TTC549 (cell line): ENCODE data around the gene GLP1R.

Source experiments
- FAIRE-seq: peaks from 2 replicates; lab custom pipeline; 2012; peaks lifted over from hg19 to GRCh38; lab: Jason Lieb, UNC

Gene GLP1R

DNA sequence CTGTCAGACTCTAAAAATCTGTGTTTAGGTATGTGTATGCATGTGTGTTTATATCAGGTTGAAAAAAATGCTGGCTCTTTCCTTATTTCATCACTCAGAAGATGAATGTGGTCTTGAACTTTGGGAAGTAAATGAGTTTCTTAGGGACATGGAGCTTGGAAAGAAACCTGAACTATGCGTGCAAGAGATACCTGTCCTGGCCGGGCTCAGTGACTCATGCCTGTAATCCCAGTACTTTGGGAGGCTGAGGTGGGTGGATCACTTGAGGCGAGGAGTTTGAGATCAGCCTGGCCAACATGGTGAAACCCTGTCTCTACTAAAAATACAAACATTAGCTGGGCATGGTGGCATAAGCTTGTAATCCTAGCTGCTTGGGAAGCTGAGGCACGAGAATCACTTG lies 4.4 kb upstream of the GLP1R start:
- no peak for FAIRE-seq

DNA sequence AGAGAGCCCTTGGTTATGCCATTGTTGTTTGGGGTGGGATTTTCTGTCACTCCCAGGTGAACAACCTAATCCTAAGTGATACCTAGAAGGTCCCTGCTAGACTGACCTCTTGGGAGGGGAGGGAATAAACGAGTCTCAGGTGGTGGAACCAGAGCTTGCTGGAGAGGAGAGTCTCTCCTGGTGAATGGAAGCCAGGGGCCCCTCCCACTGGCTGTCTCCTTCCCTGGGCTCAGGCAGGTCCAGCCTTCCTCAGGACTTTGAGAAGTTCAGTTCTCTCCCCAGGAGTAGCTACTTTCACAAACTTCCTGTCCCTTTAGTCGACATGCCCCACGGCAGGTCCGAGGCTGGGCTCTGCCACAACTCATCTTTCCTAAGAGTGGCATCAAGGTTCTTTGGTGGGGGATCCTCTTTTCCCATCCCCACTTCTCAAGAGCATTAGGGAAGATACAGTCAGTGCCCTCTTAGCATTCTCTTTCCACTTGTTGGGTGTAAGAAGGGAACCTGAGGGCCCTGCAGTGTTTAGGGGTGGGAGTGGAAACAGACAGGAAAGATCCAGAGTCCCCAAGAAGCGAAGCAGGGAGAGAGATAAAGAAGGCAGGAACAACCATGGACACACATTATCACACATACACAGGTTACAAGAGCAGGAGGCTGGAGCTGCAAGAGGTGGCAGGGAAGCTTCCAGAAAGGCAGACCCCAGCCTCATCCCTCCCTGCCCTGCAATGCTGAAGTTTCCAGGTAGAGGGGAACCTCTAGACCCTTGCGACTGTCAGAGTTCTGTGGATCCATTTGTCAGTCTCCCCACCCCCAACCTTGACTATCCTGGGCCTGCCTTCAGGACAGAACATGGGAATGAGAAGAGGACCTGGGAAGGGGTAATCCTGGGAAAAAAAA lies 900 bp upstream of the GLP1R start:
- FAIRE-seq, result no peak

DNA sequence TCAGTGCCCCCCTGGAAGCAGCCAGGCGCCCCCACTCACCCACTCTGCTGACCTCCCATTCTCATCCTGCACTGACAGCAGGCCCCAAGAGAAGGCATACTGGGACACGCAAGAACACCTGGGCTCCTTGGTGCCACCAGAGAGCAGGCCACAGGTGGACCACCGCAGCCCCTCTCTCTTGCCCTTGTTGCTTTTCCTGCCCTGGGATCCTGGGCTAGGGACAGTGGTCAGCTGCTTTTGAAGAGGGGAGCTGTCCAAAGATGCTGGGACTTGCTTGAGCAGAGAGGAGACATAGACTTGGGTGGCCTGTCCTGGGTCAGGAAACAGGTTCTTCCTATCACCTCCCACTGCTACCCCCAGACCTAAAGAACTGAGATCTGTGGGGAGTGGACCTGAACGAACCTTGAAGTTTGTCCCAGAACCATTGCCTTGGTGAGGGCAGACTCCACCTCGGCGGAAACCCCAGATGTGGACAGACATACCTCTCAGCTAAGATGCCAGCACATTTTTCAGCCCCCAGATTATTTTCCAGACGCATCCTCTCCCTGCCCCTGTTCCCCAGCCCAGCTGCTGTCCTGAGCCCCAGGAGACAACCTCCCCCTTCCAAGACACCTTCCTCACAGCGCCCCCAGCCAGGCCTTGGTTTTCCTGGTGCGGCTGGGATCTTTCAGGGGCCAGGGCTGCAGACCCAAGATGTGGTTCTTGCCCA lies 1.1 kb downstream of the GLP1R start:
- FAIRE-seq, result no peak

DNA sequence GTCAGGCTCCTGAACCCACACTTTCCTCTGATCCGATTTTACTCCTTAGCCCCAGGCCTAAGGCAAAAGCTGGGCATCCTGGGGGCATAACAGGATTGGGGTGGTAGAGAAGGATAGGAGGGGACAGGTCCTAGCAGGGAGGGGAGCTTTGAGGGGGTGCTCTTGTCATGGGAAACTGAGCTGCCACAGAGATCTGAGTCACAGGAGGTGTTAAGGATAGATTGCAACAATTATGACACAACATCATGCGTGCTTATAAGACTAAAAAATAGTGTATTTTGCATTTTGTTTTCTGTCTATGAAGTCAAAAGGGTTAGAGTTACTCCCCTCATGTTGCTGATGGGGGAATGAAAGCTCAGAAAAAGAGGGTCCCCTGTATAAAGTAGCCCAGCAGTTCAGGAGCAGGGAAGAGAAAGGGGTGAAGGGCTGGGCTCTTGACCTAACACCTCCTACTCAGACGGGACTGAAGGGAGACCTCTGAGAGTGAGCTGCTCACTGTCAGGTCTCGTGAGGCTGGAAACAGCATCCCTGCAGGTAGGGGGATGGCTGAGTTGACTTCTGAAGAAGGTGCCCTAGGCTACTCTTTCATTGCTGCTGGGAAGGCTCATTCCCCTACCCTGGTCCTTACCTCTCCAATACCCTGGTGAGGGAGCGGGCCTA lies 2.0 kb downstream of the GLP1R start:
- no peak for FAIRE-seq

DNA sequence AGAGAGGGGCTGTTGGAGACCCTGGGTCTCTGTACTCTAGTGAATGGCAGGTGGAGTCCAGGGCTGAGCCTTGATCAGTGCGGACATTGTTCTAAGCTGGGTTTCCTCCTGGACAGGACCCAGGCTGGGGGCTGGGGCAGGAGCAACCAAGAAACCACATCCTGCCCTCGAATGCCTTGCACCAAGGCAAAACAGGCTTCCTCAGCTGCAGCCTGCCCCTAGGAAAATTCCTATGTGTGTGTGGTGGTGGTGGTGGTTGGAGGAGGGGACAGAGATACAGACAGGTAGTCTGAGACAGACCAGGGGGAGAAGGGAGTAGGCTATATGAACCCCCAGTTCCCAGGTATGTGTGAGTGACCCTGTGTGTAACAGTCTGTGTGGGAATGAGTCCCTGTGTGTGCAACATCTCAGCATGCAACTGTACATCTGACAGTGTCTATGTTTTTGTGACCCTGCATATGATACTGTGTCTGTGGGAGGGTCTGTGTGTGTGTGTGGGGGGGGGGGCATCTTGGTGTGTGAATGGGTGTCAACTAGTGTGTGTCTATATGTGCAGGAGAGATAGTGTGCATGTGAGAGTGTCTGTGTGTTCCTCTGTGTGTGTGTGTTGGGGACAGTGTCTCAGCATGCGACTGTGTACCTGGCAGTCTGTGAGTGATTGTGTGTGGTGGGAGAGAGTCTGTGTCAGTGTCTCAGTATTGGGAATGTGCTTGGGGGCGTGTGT lies 3.0 kb downstream of the GLP1R start:
- FAIRE-seq, result no peak

DNA sequence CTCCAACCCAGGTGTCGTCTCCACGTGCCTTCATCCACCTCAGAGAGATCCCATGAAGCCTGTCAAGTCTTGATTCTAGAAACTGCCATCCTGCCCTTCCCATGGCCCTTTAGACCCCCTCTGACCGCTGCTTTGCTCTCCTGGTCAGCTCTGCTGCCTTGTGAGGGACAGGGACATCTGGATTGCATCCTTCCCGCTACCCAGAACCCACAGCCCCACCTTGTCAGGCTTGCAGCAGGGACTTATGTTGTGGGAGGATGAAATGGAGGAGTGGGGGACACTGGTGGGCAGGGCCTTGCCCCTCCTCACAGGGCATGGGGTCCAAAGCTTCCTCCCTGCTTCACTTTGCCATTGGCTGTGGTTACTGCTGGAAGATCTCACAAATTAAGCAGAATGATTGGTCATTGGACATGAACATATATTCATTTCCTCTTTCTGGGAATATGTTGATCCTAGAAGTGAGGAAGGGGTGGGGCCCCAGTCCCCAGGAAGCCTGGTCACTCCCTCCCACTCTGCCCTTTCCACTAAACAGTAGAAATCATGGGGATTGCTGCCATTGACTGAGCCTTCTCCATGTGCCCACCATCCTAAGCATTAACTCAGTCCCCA lies 4.5 kb downstream of the GLP1R start:
- FAIRE-seq, result no peak

DNA sequence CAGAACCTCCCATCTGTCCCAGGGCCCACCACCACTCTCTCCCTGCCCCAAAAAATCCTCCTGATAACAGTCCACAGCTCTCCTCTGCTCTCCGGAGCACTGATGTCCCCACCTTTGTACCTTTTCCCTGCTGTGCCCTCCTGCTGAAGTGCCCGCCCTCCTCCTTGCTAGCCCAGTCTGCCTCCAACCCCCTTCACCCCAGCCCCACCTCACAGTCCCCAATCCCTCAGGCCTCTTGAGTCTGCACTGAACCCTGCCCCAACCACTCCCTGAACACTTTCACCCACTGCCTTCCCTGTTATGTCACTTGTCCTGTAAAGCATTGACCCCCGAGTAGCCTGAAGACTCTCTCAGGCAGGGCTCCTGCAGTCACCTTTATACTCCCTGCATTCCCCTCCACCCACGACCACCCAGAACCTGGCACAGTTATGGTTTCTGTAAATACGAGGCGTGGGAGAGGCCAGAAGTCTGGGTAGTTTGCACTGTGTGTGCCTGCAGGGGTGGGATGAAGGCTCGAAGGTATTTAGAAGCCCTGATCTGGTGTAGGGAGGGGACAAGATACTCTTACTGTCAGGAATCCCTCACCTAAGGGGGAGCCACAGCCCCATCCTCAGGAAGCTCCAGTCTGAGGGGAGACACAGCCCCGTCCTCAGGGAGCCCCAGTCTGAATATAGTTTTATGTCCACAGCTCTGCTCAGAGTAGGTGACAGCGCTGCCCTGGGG lies 5.4 kb downstream of the GLP1R start:
- no peak for FAIRE-seq

DNA sequence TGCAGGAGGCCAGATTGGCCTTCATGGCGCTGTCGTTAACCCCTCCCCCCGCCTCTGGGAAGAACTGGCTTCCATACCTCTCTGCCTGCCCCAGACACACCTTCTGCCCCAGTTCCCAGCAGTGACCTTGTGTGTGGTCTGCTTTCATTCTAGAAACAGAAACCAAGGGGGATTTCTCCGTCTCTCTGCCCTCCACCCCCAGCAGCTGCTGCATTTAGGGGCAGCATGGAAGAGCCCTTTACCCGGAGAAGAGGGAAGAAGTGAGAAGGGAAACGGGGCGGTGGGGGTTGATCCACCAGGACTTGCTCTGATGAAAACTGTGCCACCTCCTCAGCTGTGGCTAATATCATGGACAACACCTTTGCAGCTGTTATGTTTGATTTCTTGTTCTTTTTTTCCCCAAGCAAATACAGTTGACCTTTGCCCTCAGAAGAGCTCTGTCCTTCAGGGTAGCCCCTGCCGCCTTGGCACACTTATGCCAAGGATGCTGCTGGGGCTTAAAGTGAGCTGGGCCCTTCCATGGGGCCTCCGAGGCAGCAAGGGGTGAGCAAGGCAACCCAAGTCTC lies 6.1 kb downstream of the GLP1R start:
- no peak for FAIRE-seq

DNA sequence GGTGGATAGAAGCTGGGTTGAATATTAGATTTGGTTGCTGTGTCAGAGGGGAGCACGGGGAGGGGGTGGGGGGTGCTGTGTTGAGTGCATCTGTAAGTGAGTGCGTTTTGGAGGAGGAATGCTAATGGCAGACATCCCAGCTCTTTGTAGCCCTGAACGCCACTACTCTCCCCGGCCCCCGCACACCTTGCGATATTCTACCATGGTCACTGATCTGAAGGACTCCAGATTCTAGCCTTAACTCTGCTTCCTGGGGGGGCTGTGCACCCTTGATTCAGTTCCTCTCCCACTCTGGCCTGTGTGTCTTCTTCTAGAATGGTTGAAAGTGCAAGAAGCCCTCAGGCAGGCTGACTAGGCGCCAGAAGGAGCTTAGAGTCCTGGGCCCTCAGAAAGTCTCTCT lies 7.1 kb downstream of the GLP1R start:
- FAIRE-seq, result no peak

DNA sequence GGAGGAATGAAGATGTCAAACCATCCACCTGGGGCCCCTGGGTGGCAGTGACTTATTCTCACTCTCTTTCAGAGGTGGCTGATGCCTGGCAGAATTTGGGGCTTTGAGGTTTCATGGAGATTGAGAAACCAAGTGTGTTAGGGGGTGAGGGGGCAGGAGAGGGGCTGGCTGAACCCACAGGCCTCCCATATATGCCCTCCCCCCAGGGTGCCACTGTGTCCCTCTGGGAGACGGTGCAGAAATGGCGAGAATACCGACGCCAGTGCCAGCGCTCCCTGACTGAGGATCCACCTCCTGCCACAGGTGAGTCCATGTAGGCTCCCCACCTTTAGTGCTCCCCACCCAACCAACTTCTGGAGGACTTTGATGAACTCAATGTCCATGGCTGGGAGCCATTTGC lies 7.6 kb downstream of the GLP1R start:
- FAIRE-seq, result no peak

DNA sequence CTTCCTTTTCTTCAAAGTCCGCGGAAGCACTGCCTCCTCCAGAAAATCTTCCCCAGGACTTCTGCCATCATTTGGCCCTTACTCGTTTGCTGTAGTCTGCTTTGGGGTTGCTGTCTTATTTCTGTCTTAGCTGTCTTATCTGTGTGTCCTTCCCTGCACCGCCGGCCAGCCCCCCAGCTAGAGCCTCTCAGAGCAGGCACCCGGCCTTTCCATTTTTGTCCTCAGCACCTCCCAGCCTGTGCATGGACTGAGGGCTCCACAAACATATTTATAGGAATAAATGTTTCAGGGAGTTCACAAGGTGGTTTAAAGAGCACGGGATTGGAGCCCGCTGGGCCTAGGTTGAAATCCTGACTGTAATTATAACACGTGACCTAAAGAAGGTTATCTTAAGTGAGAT lies 8.1 kb downstream of the GLP1R start:
- FAIRE-seq, result no peak

DNA sequence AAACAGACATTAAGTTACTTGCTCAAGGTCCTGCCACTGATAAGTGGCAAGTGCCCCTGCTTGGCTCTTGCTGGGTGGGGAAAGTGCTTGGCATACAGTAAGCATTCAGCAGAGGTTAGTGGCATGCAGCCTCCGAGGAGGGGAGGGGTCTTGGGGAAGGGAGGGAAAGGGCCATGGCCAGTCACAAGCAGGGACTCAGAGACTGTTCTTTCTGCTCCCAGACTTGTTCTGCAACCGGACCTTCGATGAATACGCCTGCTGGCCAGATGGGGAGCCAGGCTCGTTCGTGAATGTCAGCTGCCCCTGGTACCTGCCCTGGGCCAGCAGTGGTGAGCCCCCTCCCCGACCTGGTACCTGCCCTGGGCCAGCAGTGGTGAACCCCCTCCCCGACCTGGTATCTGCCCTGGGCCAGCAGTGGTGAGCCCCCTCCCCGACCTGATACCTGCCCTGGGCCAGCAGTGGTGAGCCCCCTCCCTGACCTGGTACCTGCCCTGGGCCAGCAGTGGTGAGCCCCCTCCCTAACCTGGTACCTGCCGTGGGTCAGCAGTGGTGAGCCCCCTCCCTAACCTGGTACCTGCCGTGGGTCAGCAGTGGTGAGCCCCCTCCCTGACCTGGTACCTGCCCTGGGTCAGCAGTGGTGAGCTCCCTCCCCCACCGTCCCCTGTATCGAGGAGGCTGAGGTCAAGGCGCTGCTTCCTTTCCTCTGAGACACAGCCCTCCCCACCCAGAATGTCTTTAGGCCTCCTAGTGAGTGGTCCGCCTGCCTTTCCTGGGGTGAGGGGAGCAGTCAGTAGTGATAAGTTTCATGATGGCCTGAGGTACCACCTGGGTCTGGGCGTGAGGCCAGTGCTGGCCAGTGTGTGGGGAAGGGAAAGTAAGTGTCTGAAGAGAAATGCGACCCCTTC lies 8.9 kb downstream of the GLP1R start:
- FAIRE-seq, result no peak

DNA sequence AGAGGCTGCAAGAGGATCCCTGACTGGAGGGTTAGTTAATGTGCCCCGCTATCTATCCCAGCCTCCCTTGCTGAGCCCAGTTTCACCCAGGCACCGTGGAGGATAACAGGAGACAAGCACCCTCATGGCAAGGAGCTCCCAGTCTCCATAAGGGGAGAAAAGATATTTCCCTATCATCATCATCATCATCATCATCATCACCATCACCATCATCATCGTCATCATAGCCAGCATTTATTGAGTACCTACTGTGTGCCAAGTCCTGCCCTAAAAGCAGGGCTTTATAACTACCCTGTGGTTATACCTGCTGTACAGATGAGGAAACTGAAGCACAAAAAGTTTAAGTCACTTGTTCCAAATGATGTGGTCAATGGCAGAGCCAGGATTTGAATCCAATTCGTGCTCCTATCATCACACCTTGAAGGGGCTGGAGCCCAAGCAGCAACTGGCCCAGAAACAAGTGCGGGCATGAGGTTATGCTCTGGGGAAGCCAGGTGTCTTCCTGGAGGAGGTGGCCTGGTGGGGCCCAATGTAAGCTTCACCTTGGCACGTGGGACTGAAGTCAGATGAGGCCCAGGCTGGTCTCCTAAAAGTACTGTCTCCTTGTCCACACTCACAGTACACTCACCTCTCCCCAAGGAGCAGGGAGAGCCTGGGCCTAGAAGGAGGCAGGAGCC lies 10.0 kb downstream of the GLP1R start:
- FAIRE-seq, result no peak

DNA sequence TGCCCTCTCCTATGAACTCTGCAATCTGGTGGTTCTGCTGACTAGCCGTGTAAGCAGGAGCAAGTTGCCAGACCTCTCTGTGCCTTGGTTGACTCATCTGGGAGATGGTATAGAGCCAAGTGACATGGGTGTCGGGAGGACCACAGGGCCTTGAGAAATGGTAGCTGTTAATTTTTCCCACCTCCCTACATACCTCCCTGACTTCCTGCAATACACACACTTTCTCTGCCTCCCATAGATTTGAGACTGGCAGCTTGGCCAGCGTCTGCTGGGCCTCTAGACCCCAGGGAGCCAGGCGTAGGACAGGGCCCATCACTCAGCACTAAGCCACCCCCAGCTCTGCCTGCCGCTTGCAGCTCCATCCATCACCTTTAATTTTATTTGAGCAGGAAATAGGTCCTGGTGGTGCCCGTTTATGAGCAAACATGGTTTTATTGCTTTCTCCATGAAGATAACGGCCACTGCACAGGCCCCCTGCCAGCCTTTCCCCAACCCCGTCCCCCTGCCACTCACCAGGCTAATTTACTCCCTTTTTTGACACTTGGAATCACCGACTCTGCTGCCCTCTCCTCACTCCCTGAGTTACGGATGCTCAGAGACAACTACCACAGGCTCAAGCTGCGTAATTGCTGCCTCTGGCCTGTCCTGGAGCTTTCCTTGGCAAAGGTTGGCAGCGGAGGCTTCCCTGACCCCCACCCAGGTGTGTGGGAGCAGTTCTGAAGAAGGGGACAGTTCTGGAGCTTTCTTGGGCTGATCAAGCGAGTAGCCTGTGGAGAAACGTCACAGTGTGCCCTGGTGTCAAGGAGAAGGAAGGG lies 11.1 kb downstream of the GLP1R start:
- FAIRE-seq, result no peak

DNA sequence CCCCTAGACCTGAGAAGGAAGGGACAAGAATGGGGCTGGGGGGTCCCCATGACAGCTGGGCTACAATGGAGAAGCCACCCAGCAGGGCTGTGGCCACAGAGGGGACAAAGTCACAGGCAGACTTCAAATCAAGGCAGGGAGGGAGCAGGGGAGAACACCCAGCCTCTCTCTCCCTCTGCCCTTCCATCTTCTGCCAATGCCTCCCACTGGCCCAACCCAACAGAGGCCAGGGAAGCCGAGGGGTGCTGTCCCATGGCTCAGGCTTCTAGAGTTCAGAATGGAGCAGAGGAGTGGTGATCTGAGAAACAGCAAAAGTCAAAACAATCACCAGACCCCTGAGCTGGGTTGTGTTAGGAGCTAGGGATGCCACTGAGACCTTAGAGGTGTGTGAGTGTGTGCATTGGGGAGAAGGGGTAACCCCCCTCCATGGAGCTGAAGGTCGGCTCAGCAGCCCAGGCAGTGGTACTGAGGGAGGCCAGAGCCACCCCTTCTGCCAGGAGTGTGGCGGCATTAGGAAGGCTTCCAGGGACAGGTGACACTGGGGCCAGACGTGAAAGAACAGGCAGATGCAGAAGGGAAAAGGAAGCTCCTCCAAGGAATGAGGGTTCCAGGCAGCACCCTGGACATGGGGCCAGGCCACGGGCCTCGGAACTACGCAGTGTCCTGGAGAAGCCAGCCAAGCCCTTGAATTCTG lies 12.0 kb downstream of the GLP1R start:
- no peak for FAIRE-seq

DNA sequence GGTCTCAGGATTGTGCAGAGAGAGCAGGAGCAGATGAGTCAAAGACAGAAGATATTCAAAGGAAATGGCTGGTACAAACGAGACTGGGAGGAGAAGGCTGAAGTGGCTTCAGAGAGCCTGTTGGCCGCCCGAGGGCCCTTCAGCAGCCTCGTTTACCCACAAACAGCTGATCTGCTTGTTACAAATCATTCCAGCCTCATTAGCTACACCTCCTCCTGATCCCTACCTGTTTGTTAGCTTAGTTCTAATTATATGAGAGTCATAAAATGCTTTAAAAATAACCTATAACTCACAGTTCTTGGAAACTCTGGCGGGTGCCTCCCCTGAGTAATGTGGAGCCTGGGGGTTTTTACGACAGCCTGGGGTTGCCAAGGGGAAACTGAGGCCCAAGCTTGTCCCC lies 12.6 kb downstream of the GLP1R start:
- no peak for FAIRE-seq

DNA sequence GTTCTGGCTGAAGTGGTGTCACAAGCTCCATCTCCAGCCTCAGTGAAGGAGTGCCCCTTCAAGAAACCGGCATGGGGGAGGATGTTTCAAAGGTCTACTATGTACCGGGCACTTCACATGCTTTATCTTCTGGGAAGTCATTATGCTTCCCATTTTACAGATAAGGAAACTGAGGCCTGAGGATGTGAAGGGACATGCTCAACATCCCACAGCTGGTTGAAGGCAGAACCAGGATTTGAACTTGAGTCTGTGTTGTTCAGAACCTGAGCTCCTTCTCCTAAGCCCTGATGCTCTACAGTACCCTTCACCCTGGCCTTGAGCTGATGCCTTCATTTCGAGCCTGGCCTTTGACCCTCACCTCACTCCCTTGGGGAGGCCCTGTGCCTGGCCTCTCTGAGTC lies 13.0 kb downstream of the GLP1R start:
- no peak for FAIRE-seq
